IMR-90 (cell line): ENCODE measurements around the gene VWA5A. TPM values are rescaled to one million over a fixed set of nuclear protein-coding genes. Genes with fewer than 3 reads are reported as not detected.

Experiments
- ATAC-seq: fragments of 200-7000 bp; cut with Tn5 transposase; 2 replicates; pipeline ENCODE4 v1.9.1; 2020; ENCODE audit warnings: low read depth, mild to moderate bottlenecking, moderate library complexity
- BruUV-seq: library from RNA; stranded (reverse); fragments of 400-500 nt; replicated peaks from 2 replicates; lab custom pipeline; 2021; lab: Mats Ljungman, UMichigan
- CTCF ChIA-PET: fragments of 300-600 bp; formaldehyde crosslinking; extraction: SDS; loops from one replicate; lab custom pipeline; 2021; ENCODE audit warnings: antibody characterized with exemption; lab: Yijun Ruan, JAX
- POLR2A ChIA-PET: fragments of 300-600 bp; sonication (Branson Sonifier 250); formaldehyde crosslinking; loops from one replicate; lab custom pipeline; 2022; ENCODE audit warnings: antibody characterized with exemption; ENCODE audit not compliant: unreplicated experiment; lab: Charles Lee
- DNase-seq: peaks from one replicate; pipeline ENCODE4 v3.0.0; 2013
- H2AFZ ChIP-seq: replicated peaks from 2 replicates; pipeline ENCODE3; 2013; ENCODE audit warnings: low read length, mild to moderate bottlenecking; ENCODE audit not compliant: poor library complexity
- H2AK5ac ChIP-seq: 2 replicates; pipeline ENCODE4 v1.6.1; 2013; ENCODE audit warnings: low read depth, low read length, inconsistent platforms
- H2AK9ac ChIP-seq: replicated peaks from 2 replicates; pipeline ENCODE3; 2013; ENCODE audit warnings: mild to moderate bottlenecking, low read depth, low read length, moderate library complexity; ENCODE audit not compliant: poor library complexity
- H2BK120ac ChIP-seq: 2 replicates; pipeline ENCODE4 v1.6.1; 2013; ENCODE audit warnings: low read depth, low read length, inconsistent platforms
- H2BK15ac ChIP-seq: 3 replicates; pipeline ENCODE4 v1.6.1; 2013; ENCODE audit warnings: low read depth, low read length, inconsistent platforms
- H2BK20ac ChIP-seq: 2 replicates; pipeline ENCODE4 v1.6.1; 2013; ENCODE audit warnings: low read depth, mild to moderate bottlenecking, inconsistent platforms, low read length, moderate library complexity
- H2BK5ac ChIP-seq: 2 replicates; pipeline ENCODE4 v1.6.1; 2013; ENCODE audit warnings: mild to moderate bottlenecking, low read depth, low read length, inconsistent platforms; ENCODE audit not compliant: poor library complexity, severe bottlenecking
- H3K14ac ChIP-seq: replicated peaks from 2 replicates; pipeline ENCODE4 v1.6.1; 2013; ENCODE audit warnings: low read depth, low read length, inconsistent platforms
- H3K18ac ChIP-seq: 2 replicates; pipeline ENCODE4 v1.6.1; 2013; ENCODE audit warnings: low read depth, low read length, control low read depth
- H3K23ac ChIP-seq: 2 replicates; pipeline ENCODE4 v1.6.1; 2013; ENCODE audit warnings: low read depth, low read length, inconsistent platforms
- H3K27ac ChIP-seq: 2 replicates; pipeline ENCODE4 v1.5.1; 2013; ENCODE audit warnings: mild to moderate bottlenecking, control low read depth, low read length; ENCODE audit not compliant: insufficient read depth
- H3K27me3 ChIP-seq: 2 replicates; pipeline ENCODE4 v1.6.1; 2013; ENCODE audit warnings: low read length; ENCODE audit not compliant: control insufficient read depth, insufficient read depth
- H3K36me3 ChIP-seq: 2 replicates; pipeline ENCODE4 v1.6.1; 2013; ENCODE audit warnings: low read length, mixed read lengths; ENCODE audit not compliant: control insufficient read depth, insufficient read depth
- H3K4ac ChIP-seq: 2 replicates; pipeline ENCODE4 v1.6.1; 2013; ENCODE audit warnings: low read depth, low read length, inconsistent platforms
- H3K4me1 ChIP-seq: 2 replicates; pipeline ENCODE4 v1.6.1; 2013; ENCODE audit warnings: low read length, mixed read lengths; ENCODE audit not compliant: control insufficient read depth, insufficient read depth
- H3K4me2 ChIP-seq: 2 replicates; pipeline ENCODE4 v1.6.1; 2013; ENCODE audit warnings: low read depth, mild to moderate bottlenecking, control low read depth, low read length, moderate library complexity
- H3K4me3 ChIP-seq: 2 replicates; pipeline ENCODE4 v1.5.1; 2013; ENCODE audit warnings: low read depth, mild to moderate bottlenecking, control low read depth, low read length, moderate library complexity; ENCODE audit not compliant: insufficient read depth
- H3K56ac ChIP-seq: 2 replicates; pipeline ENCODE4 v1.6.1; 2013; ENCODE audit warnings: low read length, inconsistent platforms; ENCODE audit not compliant: insufficient read depth; ENCODE audit errors: extremely low read depth
- H3K79me1 ChIP-seq, 2 experiments: 2 replicates each; pipeline ENCODE4 v1.6.1; 2013; ENCODE audit warnings: low read length in 2 of 2, inconsistent platforms in 1 of 2, low read depth in 1 of 2
- H3K9ac ChIP-seq: 2 replicates; pipeline ENCODE4 v1.6.1; 2013; ENCODE audit warnings: low read depth, low read length, control low read depth
- H3K9me1 ChIP-seq: 2 replicates; pipeline ENCODE4 v1.6.1; 2013; ENCODE audit warnings: low read length, inconsistent platforms; ENCODE audit not compliant: insufficient read depth
- H3K9me3 ChIP-seq: 2 replicates; pipeline ENCODE4 v1.6.1; 2013; ENCODE audit warnings: low read length; ENCODE audit not compliant: control insufficient read depth, insufficient read depth
- H4K20me1 ChIP-seq: 2 replicates; pipeline ENCODE4 v1.6.1; 2013; ENCODE audit warnings: low read length, inconsistent platforms; ENCODE audit not compliant: insufficient read depth
- H4K5ac ChIP-seq: 2 replicates; pipeline ENCODE4 v1.6.1; 2013; ENCODE audit warnings: mild to moderate bottlenecking, low read depth, low read length, control low read depth
- H4K8ac ChIP-seq, 2 experiments: 2 replicates each; pipeline ENCODE4 v1.6.1; 2013; ENCODE audit warnings: low read depth in 2 of 2, low read length in 2 of 2, control low read depth in 1 of 2, inconsistent platforms in 1 of 2
- H4K91ac ChIP-seq: 2 replicates; pipeline ENCODE4 v1.6.1; 2013; ENCODE audit warnings: low read depth, low read length, inconsistent platforms; ENCODE audit not compliant: insufficient read depth
- BHLHE40 ChIP-seq: fragments of 150-350 bp; IDR thresholded peaks from 2 replicates; pipeline ENCODE4 v1.6.1; 2016; ENCODE audit warnings: mild to moderate bottlenecking, low read depth, low read length
- CEBPB ChIP-seq: IDR thresholded peaks from 2 replicates; pipeline ENCODE4 v1.6.1; 2012; ENCODE audit warnings: low read depth, low read length, improper control_type of control experiment
- CHD1 ChIP-seq: IDR thresholded peaks from 2 replicates; pipeline ENCODE4 v1.6.1; 2012; ENCODE audit warnings: low read depth, low read length, improper control_type of control experiment
- FOS ChIP-seq: fragments of 150-350 bp; IDR thresholded peaks from 2 replicates; pipeline ENCODE4 v1.6.1; 2016; ENCODE audit warnings: low read depth, low read length
- MAFK ChIP-seq: IDR thresholded peaks from 2 replicates; pipeline ENCODE4 v1.6.1; 2012; ENCODE audit warnings: low read depth, low read length, improper control_type of control experiment
- MAZ ChIP-seq: IDR thresholded peaks from 2 replicates; pipeline ENCODE4 v1.6.1; 2012; ENCODE audit warnings: low read depth, mild to moderate bottlenecking, low read length, improper control_type of control experiment, moderate library complexity, borderline replicate concordance
- MXI1 ChIP-seq: IDR thresholded peaks from 2 replicates; pipeline ENCODE4 v1.6.1; 2012; ENCODE audit warnings: low read depth, mild to moderate bottlenecking, low read length, moderate library complexity, borderline replicate concordance
- NFE2L2 ChIP-seq: fragments of 150-350 bp; IDR thresholded peaks from 2 replicates; pipeline ENCODE4 v1.6.1; 2016; ENCODE audit warnings: low read depth, mild to moderate bottlenecking, low read length
- POLR2A ChIP-seq: IDR thresholded peaks from 2 replicates; pipeline ENCODE4 v1.6.1; 2012; ENCODE audit warnings: mild to moderate bottlenecking, low read depth, low read length
- RCOR1 ChIP-seq: IDR thresholded peaks from 2 replicates; pipeline ENCODE4 v1.6.1; 2012; ENCODE audit warnings: mild to moderate bottlenecking, low read length, improper control_type of control experiment; ENCODE audit not compliant: insufficient replicate concordance
- RFX5 ChIP-seq: IDR thresholded peaks from 2 replicates; pipeline ENCODE4 v1.8.0; 2012; ENCODE audit warnings: low read depth, mild to moderate bottlenecking, low read length, moderate library complexity
- SMC3 ChIP-seq: fragments of 150-350 bp; IDR thresholded peaks from 2 replicates; pipeline ENCODE4 v1.6.1; 2016; ENCODE audit warnings: low read depth, mild to moderate bottlenecking, antibody characterized with exemption, low read length, moderate library complexity
- WGBS, 2 experiments: methylation state at CpG; one replicate each; pipeline versions ENCODE4 v1.1.5 to v1.1.7; 2013; ENCODE audit warnings: missing lambda C conversion rate in 2 of 2; ENCODE audit not compliant: insufficient read length in 1 of 2; ENCODE audit errors: extremely low coverage in 2 of 2; 5-methylcytosine and 5-hydroxymethylcytosine counted together
- dilution Hi-C: fragments of 300-500 bp; cut with HindIII; formaldehyde crosslinking; loops from one replicate; pipeline ENCODE4 v1.14.3; 2018; ENCODE audit warnings: low sequenced_read_pairs; ENCODE audit not compliant: unreplicated experiment
- in situ Hi-C: fragments of 300-500 bp; cut with MboI; formaldehyde crosslinking; loops from 3 replicates; pipeline ENCODE4 v1.14.3; 2019; ENCODE audit warnings: low sequenced_read_pairs, inconsistent platforms, mixed read lengths
- intact Hi-C: fragments of 100-400 bp; cut with micrococcal nuclease; formaldehyde crosslinking; loops from 2 replicates; pipeline ENCODE4 v1.10.0; 2022
- polyA plus RNA-seq, 3 experiments: library from polyadenylated mRNA; depleted of rRNA; stranded (reverse); fragments of >200 nt; gene quantifications; 2 replicates each; pipeline ENCODE4 v1.2.3, GENCODE V29; 2012; ENCODE audit warnings: low replicate concordance in 1 of 3
- total RNA-seq: library from RNA; depleted of rRNA; stranded (reverse); fragments of >200 nt; gene quantifications from 2 replicates; pipeline ENCODE4 v1.2.3, GENCODE V29; 2012
- TF ChIP-seq, protein P1 (sequence below): conservative IDR thresholded peaks from 2 replicates; pipeline ENCODE4 v1.5.1; 2012; ENCODE audit warnings: mild to moderate bottlenecking, low read depth, low read length, improper control_type of control experiment
- TF ChIP-seq, protein P2 (sequence below): fragments of 150-350 bp; IDR thresholded peaks from 2 replicates; pipeline ENCODE4 v1.6.1; 2017; ENCODE audit warnings: mild to moderate bottlenecking, antibody characterized with exemption, low read length, low read depth

VWA5A gene
- total and polyA plus RNA-seq, 2 of the 4 experiments (the other 2 are of a cell fraction) = 5.6 to 6.8 TPM

DNA sequence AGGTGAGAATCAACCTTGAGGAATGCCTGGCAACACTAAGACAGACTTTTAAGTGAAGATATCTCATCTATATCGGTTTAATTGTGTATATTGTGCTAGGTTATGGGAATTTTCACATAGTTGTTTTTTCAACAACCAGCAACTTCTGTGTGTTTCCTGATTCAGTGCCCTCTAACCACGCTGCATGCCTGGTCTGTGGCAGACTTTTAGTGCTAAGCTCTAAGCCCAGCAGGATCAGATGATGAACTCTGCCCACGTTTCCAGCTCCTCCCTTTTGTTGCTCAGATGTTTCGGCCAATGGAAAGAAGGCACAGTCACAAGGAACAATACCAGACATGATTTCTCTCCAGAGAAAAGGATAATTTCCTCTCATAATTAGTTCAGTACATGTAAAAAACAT is 1.4 kb upstream of the VWA5A start:
- Histone ChIP-seq H2BK5ac (no peak overlapping the region), H3K27ac (no peak overlapping the region), H2AK9ac (no peak overlapping the region), H3K4ac (no peak overlapping the region), H2AFZ (no peak overlapping the region), H3K36me3 (peaks cover 7% of the 10 kb centered on the region), H3K27me3 (peaks cover 2% of the 10 kb centered on the region; the same call in 1 of the 2 replicates), H3K9me1 (peaks cover 2% of the 10 kb centered on the region; the same call in 1 of the 2 replicates), H4K5ac (no peak overlapping the region), H2BK20ac (no peak overlapping the region), H3K4me3 (no peak overlapping the region), H3K4me2 (no peak overlapping the region), H2BK15ac (no peak overlapping the region), H3K9me3 (no peaks in the 10 kb centered on the region), H3K56ac (no peak overlapping the region), H3K4me1 (peaks cover 3% of the 10 kb centered on the region), H4K91ac (no peak overlapping the region), H3K14ac (no peak overlapping the region), H3K79me1 (no peaks in the 10 kb centered on the region), H3K23ac (no peak overlapping the region), H4K20me1 (no peaks in the 10 kb centered on the region), H3K9ac (no peak overlapping the region), H2BK120ac (no peak overlapping the region), H2AK5ac (no peak overlapping the region), H3K18ac (no peak overlapping the region), H4K8ac (no peak overlapping the region)
- DNase-seq = peak; percentile 8
- ATAC-seq = no peak
- in situ Hi-C loops (no loop called here), intact Hi-C loops (no loop called here), dilution Hi-C loops (no loop called here)
- WGBS, 2 experiments = no CpG with 5 or more reads among the region's 4 CpGs
- BruUV-seq = no TSS peak
- CTCF ChIA-PET = no interaction called here
- POLR2A ChIA-PET = no interaction called here
- TF ChIP-seq MAFK (no peak), RCOR1 (no peak), RFX5 (no peak), SMC3 (no peak), POLR2A (no peak), MAZ (no peak), MXI1 (no peak), CEBPB (no peak), NFE2L2 (no peak), FOS (no peak), CHD1 (no peak), BHLHE40 (no peak)
- TF ChIP-seq, protein P1, sequence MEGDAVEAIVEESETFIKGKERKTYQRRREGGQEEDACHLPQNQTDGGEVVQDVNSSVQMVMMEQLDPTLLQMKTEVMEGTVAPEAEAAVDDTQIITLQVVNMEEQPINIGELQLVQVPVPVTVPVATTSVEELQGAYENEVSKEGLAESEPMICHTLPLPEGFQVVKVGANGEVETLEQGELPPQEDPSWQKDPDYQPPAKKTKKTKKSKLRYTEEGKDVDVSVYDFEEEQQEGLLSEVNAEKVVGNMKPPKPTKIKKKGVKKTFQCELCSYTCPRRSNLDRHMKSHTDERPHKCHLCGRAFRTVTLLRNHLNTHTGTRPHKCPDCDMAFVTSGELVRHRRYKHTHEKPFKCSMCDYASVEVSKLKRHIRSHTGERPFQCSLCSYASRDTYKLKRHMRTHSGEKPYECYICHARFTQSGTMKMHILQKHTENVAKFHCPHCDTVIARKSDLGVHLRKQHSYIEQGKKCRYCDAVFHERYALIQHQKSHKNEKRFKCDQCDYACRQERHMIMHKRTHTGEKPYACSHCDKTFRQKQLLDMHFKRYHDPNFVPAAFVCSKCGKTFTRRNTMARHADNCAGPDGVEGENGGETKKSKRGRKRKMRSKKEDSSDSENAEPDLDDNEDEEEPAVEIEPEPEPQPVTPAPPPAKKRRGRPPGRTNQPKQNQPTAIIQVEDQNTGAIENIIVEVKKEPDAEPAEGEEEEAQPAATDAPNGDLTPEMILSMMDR = no peak
- TF ChIP-seq, protein P2, sequence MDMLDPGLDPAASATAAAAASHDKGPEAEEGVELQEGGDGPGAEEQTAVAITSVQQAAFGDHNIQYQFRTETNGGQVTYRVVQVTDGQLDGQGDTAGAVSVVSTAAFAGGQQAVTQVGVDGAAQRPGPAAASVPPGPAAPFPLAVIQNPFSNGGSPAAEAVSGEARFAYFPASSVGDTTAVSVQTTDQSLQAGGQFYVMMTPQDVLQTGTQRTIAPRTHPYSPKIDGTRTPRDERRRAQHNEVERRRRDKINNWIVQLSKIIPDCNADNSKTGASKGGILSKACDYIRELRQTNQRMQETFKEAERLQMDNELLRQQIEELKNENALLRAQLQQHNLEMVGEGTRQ = no peak
